Stomach (tissue), 4 donors: Measurements from ENCODE around the gene TEAD3.
A peak's percentile ranks its signal among the peaks of the same experiment; 100 is the strongest.

Source experiments
- CTCF ChIP-seq, 7 experiments: fragments of 450-650 bp in 4 of 7; fragments of 200-600 bp in 3 of 7; sonication (generic) in 3 of 7; IDR thresholded peaks; one replicate each; pipeline ENCODE4 v1.5.1; 2016 to 2019; ENCODE audit warnings: antibody characterized with exemption in 7 of 7, control low read depth in 2 of 7, mild to moderate bottlenecking in 1 of 7
- EP300 ChIP-seq: sonication (generic); formaldehyde crosslinking; IDR thresholded peaks from one replicate; pipeline ENCODE4 v1.6.1; 2017; ENCODE audit warnings: antibody characterized with exemption
- POLR2A ChIP-seq, 4 donors: fragments of 450-650 bp; IDR thresholded peaks; one replicate each; pipeline ENCODE4 v1.6.1; 2016; ENCODE audit warnings: antibody characterized with exemption in 4 of 4, control low read depth in 2 of 4, mild to moderate bottlenecking in 1 of 4, moderate library complexity in 1 of 4
- POLR2AphosphoS5 ChIP-seq, 3 donors: sonication (generic); formaldehyde crosslinking; IDR thresholded peaks; one replicate each; pipeline ENCODE4 v1.6.1; 2016; ENCODE audit warnings: antibody characterized with exemption in 3 of 3

GRCh38 chr6:35522660-35523658 is 26.1 kb upstream of the TEAD3 start:
- peak in 5 of 7 experiments; percentile 82 to 100 (median 98) for TF ChIP-seq CTCF (IDR thresholded peaks at IDR 0.05)
- no peak for TF ChIP-seq EP300
- TF ChIP-seq POLR2A (IDR thresholded peaks at IDR 0.05) = no peak
- TF ChIP-seq POLR2AphosphoS5 (IDR thresholded peaks at IDR 0.05) = peak in 2 of 3 donors; percentile 17 to 46
